GM18861 (cell line): Measurements from ENCODE around the gene MGLL.

ENCODE experiments used
- ATAC-seq: cut with Tn5 transposase; IDR thresholded peaks from one replicate; pipeline ENCODE4 v1.9.1; 2021; ENCODE audit not compliant: unreplicated experiment

Gene MGLL

DNA sequence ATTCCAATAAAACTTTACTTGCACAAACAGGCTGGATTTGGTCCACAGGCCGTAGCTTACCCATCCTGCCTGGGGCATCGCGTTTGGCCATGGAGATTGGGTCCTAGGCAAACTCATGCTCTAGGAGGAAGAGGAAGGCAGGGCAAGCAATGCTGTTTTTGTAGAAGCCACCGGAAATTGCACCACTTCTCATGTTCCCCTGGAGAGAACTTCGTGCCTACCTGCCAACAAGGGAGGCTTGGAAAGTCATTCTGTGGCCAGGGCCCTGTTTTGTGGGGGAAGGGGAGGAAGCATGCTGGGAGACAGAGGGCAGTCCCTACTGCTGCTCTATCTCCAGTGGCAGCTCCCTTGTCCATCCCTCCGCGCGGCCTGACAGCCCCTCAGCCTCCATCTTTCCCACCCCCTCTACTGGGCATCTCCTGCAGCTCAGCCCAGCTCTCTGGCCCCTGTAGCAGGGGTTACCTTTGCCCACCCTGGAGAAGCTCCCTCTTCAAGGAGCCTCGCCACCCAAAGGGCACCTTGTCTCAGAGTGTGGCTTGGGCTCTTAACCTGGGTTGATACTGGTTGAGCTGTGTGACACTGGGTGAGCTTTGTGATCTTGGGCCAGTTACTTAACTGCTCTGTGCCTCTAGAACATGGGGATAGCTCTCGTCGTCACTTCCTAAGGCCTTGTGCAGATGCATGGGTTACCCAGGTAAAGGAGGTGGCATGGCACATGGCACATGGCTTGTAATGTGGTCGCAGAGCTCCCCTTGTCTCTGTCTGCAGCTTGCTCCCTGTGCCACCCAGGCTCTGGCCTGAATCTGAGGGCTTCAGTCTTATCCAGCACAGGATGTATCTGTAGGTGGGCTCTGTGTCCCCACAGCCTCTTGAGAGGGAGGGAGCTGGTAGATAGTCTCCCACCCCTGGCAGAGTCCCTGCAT, 143.4 kb downstream of the MGLL start:
- ATAC-seq = no peak

DNA sequence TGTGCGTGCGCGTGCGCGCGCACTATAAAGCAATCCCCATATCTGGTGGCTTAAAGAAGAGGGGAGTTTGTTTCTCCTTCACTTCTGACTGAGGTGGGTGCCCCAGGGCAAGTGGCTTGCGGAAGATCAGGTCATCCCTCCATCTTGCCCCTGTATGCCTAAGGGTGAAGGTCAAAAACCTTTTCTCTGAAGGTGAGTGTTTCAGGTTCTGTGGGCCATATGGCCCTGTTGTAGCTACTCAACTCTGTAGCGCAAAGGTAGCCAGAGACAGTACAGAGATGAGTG, 144.1 kb downstream of the MGLL start:
- ATAC-seq = no peak

DNA sequence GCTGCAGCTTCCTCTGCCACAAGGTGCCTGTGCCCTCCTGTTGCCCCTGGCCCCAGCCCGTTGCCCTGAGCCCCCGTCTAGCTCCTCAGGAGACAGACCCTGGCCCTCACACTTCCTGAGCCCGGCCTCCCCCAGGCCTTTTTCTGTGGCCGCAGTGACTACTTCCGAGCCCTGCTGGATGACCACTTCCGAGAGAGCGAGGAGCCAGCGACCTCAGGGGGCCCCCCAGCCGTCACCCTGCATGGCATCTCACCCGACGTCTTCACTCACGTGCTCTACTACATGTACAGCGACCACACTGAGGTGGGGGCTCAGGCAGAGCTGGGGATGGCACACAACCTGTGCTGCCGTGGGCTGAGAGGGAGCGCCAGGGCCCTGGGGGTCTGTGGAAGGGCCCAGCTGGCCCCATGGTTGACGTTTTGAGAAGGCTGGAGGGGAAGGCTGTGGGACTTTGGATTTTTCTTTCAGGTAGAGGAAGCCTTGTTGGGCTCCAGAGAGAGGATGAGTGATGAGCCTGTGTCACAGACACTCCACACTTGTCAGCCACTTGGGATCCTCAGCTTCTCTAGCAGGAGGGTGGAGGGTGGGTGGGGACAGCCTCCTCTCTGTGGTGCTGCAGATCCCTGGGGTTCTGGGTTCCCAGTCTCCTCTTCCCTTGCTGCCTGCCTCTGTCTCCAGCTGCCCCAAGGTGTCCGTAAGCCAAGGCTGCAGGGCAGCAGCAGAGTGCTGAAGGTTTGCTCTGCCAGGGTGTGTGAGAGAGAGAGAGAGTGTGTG, 144.6 kb downstream of the MGLL start:
- no peak for ATAC-seq

DNA sequence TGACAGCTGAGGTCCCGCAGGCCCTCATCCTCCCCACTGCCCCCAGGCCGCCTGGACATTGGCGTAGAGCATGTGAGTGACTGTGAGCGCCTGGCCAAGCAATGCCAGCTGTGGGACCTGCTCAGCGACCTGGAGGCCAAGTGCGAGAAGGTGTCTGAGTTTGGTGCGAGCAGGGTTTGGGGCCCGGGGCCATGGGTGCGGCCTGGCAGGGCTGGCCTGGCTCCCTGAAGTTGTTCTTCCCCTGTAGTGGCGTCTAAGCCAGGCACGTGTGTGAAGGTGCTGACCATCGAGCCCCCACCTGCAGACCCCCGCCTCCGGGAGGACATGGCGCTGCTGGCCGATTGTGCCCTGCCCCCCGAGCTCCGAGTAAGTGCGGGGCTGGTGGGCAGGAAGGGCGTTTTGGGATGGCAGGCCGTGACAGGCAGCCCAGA, 145.4 kb downstream of the MGLL start:
- ATAC-seq = no peak

DNA sequence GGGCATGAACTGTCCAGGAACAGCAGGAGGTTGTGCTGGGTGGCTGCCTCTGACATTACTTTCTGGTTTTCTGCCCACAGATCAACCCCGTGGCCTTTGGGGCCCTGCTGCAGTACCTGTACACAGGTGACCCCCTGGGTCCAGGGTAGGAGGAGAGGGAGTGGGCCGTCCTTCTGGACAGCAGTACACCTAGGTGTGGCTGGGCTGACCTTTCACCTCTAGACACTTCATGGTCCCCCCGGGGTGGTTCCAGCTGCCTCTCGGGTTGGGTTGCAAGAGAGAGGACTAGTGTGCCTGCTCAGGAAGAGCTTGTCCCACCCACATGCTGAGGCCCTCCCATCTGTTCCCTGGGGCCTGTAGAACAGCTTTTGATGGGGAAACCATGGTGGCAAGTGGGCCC, 145.9 kb downstream of the MGLL start:
- no peak for ATAC-seq

DNA sequence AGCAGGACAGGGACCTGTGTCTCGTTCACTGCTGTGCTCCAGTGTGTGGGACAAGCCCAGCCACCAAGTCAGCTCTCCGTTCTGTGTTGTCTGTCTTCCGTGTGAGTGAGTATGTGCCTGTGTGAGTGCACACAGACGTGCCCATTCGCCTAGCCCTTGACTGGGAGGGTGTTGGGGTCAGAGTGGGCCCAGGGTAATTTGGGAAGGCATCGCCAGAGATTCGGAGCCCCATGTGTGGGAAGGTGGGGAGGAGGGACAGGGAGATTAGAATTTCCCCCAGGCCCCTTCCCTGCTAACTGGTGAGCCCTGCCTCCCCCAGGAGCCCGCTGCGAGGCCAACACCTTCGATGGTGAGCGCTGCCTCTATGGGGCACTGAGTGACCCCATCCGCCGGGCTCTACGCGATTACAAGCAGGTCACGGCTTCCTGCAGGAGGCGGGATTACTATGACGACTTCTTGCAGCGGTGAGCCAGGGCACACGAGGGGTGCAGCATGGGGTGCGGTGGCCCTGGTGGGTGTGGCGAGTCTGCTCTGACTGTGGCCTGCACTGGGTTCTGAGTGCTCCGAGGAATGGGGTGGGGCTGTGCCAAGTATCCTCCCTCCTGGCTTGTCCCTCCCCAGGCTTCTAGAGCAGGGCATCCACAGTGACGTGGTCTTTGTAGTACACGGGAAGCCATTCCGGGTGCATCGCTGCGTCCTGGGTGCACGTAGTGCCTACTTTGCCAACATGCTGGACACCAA, 146.5 kb downstream of the MGLL start:
- no peak for ATAC-seq

DNA sequence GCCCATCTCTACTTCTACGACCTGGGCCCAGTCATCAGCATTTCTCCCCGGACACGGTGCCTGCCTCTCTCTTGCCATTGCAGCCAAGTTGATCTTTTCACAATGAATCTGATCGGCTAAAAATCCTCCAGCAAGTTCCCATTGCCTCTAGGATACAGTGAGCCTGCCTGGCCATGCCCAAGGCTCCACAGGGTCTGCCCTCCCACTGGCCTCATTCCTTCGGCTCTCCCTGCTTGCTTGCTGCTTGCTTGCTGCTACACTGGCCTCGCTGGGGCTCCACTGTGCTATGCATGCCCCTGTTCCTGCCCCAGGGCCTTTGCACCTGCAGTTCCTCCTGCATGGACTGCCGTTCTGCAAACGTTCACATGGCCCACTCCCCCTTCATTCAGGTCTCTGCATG, 147.5 kb downstream of the MGLL start:
- ATAC-seq = no peak

DNA sequence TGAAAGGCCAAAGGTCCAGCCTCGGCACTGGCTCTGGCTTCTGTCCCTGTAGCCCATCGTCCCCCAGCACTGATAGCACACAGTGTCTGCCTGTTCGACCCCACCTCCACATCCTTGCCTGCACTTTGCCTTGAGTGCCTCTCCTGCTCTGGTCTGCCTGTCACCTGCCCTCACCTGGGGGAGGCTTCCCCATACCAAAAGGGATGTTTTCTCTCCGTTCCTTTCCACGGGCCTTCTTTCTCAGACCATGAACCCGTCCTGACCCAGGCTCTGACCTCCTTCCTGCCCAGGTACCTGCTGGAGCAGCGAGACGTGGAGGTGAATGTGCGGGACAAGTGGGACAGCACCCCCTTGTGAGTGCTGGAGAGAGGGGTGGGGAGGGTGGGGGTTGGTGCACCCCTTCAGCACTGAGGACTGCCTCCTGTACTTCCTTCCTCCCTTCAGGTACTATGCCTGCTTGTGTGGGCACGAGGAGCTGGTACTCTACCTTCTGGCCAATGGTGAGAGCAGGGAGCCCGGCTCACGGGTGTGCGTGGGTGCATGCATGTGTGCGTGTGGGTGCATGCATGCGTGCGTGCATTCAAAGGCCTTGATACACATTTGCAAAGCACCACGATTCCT, 148.1 kb downstream of the MGLL start:
- no peak for ATAC-seq

DNA sequence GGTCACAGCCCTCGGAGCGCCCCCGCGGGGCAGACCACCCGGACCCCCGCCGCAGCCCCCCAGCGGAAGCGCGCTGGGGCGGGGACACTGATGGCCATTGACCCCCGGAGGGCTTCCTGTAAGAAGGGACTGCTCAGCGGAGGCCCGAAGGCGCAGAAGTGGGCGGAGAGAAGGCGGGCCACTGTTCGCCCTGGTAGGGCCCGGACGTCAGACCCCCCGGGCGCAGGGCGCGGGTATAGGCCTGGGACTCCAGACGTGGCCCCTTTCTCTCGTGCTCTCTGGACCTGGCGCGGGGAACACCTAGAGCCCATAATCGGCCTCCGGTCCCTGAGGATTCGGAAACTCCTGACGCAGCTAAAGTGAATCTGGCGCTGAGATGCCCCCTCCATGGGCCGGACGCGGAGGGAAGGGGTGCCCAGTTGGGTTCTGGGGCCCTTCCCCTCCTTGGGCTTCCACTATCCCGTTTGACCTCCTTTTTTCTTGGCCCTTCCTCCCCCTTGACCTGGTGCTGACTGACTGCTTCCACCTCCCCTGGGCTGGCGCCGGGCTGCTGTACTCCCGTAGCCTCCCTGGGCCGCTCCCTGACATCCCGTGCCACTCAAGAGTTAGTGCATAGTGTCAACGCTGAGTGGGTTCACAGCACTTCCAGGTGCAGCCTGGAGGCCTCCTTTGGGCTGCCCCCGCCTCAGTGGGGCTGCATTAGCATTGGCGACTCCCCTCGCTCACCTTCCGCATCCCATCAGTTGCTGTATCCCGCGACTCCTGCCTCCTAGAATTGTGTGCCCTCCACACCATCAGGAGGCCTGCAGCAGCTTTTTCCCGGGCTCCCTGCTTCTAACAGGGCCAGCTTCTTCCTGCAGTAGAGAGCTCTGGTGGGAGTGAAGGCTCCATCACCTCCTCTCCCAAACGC, 148.9 kb downstream of the MGLL start:
- no peak for ATAC-seq

DNA sequence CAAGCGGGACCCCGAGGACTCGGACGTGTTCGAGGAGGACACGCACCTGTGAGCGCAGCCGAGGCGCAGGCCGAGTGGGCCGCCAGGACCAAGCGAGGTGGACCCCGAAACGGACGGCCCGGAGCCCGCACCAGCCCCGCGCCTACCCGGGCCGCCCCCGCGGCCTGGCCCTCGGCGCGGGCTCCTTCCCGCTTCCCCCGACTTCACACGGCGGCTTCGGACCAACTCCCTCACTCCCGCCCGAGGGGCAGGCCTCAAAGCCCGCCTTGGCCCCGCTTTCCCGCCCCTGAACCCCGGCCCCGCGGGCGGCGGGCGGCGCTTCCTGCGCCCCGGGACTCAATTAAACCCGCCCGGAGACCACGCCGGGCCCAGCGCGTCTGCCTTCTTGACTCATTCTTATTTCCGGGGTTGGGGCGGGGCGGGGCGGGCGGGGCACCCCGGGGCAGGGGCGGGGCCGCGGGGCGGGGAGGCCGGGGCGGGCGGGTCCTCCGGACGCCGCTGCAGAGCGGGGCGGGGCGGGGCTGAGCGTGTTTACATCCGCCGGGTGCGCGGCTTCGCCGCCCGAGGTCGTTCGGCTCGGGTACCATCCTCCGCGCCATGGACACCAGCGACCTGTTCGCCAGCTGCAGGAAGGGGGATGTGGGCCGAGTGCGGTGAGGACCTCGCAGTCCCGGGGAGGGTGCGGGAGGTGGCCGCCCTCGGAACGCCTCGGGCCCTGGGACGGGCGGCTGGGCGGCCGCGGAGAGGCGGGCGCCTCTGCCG, 149.7 kb downstream of the MGLL start, which contains the start of gene ABTB1:
ABTB1 (plus strand) TSS at position 524 of the 762 bp plus-strand sequence; CDS start at position 598, 74 bp downstream.
- no peak for ATAC-seq

DNA sequence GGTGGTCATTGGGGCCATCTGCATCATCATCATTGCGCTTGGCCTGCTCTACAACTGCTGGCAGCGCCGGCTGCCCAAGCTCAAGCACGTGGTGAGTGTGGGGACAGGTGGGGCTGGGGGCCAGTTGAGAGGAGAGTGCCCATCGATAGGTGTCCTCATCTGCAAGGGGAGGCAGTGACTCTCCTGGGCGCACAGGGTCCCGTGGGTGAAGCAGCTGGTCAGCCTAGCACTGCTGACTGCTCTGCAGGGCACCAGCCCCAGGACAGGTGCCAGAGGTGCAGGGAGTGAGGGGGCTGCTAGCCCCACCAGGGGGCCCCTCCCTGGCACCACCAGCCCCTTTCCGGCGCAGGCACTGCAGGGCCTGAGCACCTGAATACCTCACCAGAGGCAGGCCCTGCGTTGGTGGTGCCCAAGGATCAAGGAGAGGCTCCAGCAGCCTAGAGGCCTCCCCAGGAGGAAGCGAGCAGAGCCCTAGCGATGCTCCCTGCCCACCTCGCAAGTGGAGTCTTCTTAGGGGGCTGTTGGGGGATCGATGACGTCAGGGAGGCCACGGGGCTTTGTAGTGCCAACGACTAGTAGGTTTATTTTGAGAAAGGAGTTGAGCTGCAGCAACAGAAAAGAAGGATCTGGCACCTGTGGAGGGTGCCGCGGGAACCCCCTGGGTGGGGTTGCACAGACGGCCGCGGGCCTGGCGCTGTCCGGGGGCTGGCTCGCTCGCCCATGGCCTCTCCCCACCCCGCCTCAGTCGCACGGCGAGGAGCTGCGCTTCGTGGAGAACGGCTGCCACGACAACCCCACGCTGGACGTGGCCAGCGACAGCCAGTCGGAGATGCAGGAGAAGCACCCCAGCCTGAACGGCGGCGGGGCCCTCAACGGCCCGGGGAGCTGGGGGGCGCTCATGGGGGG, 150.5 kb downstream of the MGLL start:
- no peak for ATAC-seq

DNA sequence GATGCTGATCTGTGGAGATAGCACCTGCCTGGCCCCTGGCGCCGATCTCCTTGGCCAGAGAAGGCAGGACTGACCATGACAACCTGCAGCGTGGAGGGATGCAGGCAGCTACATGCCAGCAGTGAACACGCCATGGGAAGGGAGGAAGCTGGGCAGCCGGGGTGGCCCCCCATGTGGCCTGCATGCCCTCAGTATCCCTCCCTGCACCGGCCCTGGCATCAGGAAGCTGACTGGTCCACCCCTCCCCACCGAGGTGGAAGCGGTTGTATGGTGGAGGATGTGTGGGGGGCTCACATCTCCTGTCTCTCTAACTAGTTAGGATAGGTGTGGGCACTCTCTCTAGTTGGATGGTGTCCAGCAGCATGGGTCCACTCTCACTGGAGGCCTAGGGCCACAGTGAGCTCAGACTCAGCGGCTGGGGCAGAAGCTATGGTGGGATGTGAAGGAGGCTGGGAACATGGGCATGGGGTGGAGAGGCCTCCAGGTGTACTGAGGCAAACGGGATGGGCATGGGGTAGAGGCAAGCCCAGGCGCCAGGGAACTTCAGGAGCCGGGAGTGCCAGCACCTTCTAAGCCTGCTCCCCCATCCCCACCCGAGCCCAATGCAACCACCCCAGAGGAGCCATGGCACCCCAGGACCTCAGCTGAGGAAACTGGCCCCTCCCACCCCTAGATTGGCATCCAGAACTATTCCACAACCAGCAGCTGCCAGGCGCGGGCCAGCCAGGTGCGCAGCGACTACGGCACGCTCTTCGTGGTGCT, 151.4 kb downstream of the MGLL start:
- no peak for ATAC-seq

DNA sequence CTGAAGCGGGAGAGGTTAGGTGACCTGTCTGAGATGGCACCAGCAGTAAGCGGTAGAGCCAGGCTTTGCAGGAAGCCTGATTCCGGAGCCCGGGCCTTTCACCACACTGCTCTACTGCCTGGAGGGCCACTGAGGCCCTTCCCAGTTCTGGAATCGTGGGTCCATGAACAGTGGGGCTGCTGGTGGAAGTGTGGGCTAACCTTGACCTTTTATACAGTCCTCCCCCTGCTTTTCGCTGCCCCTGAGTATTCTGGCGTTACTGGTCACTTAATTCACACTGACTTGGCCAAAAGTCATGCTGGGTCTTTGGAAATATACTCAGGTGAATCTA, 152.1 kb downstream of the MGLL start:
- ATAC-seq = no peak

DNA sequence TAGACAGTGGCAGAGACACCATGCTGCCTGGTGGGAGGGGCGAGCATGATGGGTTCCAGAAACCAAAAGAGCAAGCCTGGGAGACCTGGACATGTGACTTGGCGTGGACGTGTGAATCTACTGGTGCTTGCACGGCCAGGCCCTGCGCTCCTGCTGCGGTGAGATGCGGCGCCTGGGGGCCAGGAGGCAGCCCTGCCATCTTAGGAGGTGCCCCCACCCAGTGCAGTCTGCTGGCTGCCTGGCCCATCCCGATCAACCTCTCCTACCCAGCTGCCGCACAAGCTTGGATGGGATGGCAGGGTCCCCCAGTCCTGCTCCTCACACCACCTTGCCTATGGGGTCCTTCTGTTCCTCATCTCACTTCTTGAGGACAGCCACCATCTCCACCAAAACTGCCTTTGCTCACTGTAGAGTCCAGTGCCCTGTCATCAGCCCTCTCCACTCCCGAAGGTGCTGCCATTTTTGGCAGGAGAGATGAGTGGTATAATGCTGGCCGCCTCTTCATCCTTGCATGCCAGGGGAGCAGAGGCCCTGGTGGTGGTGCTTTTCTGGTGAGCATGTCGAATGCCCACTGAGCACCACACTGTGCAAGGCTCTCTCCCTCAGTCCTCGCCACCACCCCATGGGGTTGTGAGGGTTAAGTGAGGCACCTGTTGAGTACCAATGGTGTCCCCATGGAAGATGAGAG, 152.6 kb downstream of the MGLL start:
- ATAC-seq = no peak

DNA sequence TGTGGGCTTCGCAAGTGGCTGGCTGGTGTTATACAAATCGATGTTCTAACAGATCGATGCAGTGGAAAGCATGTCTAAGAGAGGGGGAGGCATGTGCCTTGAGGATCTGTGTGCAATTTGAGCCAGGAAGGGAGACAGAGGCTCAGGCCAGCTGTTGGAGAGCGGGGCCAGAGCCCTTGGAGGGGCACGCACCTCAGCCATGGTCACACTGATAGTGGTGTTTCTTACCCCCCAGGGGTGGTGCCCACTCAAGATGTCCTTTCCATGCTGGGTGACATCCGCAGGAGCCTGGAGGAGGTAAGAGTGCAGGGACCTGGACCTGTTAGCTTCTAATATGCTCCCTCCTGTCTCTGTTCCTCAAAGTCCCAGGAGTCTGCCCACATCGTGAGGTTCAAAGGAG, 153.4 kb downstream of the MGLL start:
- ATAC-seq = no peak

DNA sequence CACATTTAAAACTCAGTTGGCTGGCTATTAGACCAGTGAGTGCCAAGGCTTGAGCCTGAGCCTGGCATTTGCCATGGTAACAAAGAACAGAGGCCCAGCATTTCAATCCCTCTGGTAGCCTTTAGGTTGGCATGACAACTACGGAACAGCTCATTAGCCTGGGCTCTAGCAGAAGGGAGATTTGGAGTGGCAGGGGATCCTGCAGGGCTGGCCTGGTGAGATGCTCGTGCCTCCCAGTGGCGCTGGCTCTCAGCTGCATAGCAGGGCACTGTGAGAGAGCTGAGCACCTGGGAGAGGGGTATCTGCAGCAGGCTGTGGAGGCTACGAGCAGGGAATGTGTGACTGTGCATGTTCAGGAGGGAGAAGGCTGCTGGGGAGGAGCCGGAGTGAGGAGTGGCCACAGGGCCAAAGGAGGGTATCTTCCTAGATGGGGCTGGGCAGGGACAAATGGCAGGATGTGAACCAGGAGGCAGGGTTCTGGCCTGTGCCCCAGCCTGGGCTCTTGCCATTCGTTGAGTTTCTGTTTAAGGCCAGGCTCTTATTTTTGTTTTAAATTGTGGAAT, 155.1 kb downstream of the MGLL start:
- ATAC-seq = no peak

DNA sequence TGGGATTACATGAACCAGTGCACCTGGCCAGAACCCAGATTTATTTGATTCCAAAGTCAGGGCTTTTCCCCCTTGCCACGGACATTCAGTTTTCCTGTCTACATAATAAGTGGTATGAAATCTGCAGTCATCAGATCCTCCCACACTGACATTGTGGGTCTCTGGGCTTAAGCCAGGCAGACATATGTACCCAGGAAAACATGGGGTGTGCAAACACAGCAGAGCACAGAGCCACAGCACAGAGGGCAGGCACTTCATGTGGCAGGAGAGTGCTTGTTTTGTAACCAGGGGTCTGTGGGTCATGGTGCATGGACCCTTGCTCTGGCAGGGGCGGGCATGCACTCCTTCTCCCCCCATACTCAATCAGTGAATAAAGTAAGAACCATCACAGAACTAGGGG, 155.6 kb downstream of the MGLL start:
- no peak for ATAC-seq
